Hepatocyte (in vitro differentiated cells): ENCODE results near the gene MYBPC1. TPM values are rescaled to one million over a fixed set of nuclear protein-coding genes. Genes with fewer than 3 reads are reported as not detected.
A peak's percentile ranks its signal among the peaks of the same experiment; 100 is the strongest.

Experiments
- DNase-seq: peaks from one replicate; pipeline ENCODE4 v3.0.0-alpha.2; 2016; ENCODE audit warnings: low spot score
- H2AFZ ChIP-seq: fragments of 200-600 bp; sonication (generic); 2 replicates; pipeline ENCODE4 v1.6.0; 2016; ENCODE audit warnings: antibody characterized with exemption, mild to moderate bottlenecking
- H3K27ac ChIP-seq: fragments of 200-600 bp; sonication (generic); 2 replicates; pipeline ENCODE4 v1.5.1; 2016; ENCODE audit warnings: mild to moderate bottlenecking
- H3K27me3 ChIP-seq: fragments of 200-600 bp; sonication (generic); 2 replicates; pipeline ENCODE4 v1.6.1; 2016
- H3K36me3 ChIP-seq: fragments of 200-600 bp; sonication (generic); replicated peaks from 2 replicates; pipeline ENCODE4 v1.5.1; 2016; ENCODE audit warnings: low read depth; ENCODE audit not compliant: insufficient read depth
- H3K4me1 ChIP-seq: fragments of 200-600 bp; sonication (generic); 2 replicates; pipeline ENCODE4 v1.5.1; 2016; ENCODE audit warnings: mild to moderate bottlenecking, moderate library complexity; ENCODE audit not compliant: insufficient read depth
- H3K4me2 ChIP-seq: fragments of 200-600 bp; sonication (generic); 2 replicates; pipeline ENCODE4 v1.6.0; 2016
- H3K4me3 ChIP-seq: fragments of 200-600 bp; sonication (generic); 2 replicates; pipeline ENCODE4 v1.5.1; 2016; ENCODE audit warnings: mild to moderate bottlenecking
- H3K79me2 ChIP-seq: fragments of 200-600 bp; sonication (generic); 2 replicates; pipeline ENCODE4 v1.6.0; 2017; ENCODE audit warnings: mild to moderate bottlenecking
- H3K9me2 ChIP-seq: fragments of 200-600 bp; sonication (generic); replicated peaks from 2 replicates; pipeline ENCODE4 v1.6.0; 2017; ENCODE audit warnings: mild to moderate bottlenecking; ENCODE audit not compliant: insufficient read depth
- H3K9me3 ChIP-seq: fragments of 200-600 bp; sonication (generic); 2 replicates; pipeline ENCODE4 v1.5.1; 2016; ENCODE audit warnings: low read depth, mild to moderate bottlenecking
- H4K20me1 ChIP-seq: fragments of 200-600 bp; sonication (generic); 2 replicates; pipeline ENCODE4 v1.6.0; 2016; ENCODE audit warnings: mild to moderate bottlenecking; ENCODE audit not compliant: insufficient read depth, poor library complexity, severe bottlenecking
- EZH2 ChIP-seq: fragments of 200-600 bp; sonication (generic); IDR thresholded peaks from 2 replicates; pipeline ENCODE4 v1.6.1; 2016; ENCODE audit warnings: antibody characterized with exemption, mild to moderate bottlenecking, borderline replicate concordance
- EZH2phosphoT487 ChIP-seq: fragments of 200-600 bp; sonication (generic); IDR thresholded peaks from one replicate; pipeline ENCODE4 v1.6.1; 2018; ENCODE audit warnings: antibody characterized with exemption, mild to moderate bottlenecking, low read depth, moderate library complexity; ENCODE audit not compliant: unreplicated experiment, severe bottlenecking
- WGBS: methylation state at CpG from one replicate; pipeline ENCODE4 v1.1.6; 2016; ENCODE audit warnings: low lambda C conversion rate; ENCODE audit errors: missing lambda C conversion rate; 5-methylcytosine and 5-hydroxymethylcytosine counted together
- polyA plus RNA-seq: library from polyadenylated mRNA; unstranded; fragments of >200 nt; fragmentation: Nextera tagmentation; extraction: Ambion mirVana; gene quantifications from 2 replicates; pipeline ENCODE4 v1.2.1, GENCODE V29; 2016
- total RNA-seq: library from RNA; depleted of rRNA; stranded (reverse); fragments of >200 nt; gene quantifications from 2 replicates; pipeline ENCODE4 v1.2.3, GENCODE V29; 2014
- TF ChIP-seq, protein P1 (sequence below): fragments of 200-600 bp; sonication (generic); IDR thresholded peaks from 2 replicates; pipeline ENCODE4 v1.5.1; 2016; ENCODE audit warnings: antibody characterized with exemption, mild to moderate bottlenecking; ENCODE audit not compliant: poor library complexity

Gene MYBPC1
- total and polyA plus RNA-seq, 2 experiments from 2014 or later = 1.7 to 3.4 TPM

- Histone ChIP-seq H3K79me2 (peaks cover 86% of the 10 kb centered on the region), H3K9me2 (no peaks in the 10 kb centered on the region), H3K9me3 (no peaks in the 10 kb centered on the region), H3K4me1 (peaks cover 17% of the 10 kb centered on the region), H3K4me2 (peak overlapping the region; percentile 55), H4K20me1 (peaks cover 5% of the 10 kb centered on the region), H3K36me3 (no peaks in the 10 kb centered on the region), H2AFZ (no peak overlapping the region), H3K4me3 (no peak overlapping the region), H3K27me3 (no peaks in the 10 kb centered on the region), H3K27ac (peak overlapping the region; percentile 63)
- WGBS = 74% methylated on average over 2 of the region's 2 CpGs
- TF ChIP-seq EZH2 (no peak), EZH2phosphoT487 (no peak)
- TF ChIP-seq, protein P1, sequence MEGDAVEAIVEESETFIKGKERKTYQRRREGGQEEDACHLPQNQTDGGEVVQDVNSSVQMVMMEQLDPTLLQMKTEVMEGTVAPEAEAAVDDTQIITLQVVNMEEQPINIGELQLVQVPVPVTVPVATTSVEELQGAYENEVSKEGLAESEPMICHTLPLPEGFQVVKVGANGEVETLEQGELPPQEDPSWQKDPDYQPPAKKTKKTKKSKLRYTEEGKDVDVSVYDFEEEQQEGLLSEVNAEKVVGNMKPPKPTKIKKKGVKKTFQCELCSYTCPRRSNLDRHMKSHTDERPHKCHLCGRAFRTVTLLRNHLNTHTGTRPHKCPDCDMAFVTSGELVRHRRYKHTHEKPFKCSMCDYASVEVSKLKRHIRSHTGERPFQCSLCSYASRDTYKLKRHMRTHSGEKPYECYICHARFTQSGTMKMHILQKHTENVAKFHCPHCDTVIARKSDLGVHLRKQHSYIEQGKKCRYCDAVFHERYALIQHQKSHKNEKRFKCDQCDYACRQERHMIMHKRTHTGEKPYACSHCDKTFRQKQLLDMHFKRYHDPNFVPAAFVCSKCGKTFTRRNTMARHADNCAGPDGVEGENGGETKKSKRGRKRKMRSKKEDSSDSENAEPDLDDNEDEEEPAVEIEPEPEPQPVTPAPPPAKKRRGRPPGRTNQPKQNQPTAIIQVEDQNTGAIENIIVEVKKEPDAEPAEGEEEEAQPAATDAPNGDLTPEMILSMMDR = no peak
- DNase-seq = no peak
Measured at GRCh38 chr12:101713930-101714329, 119.2 kb downstream of the MYBPC1 start.

GRCh38 chr12:101714877-101715444, 120.2 kb downstream of the MYBPC1 start:
- peaks cover 75% of the 10 kb centered on the region for H3K79me2 ChIP-seq
- H3K9me3 ChIP-seq = no peaks in the 10 kb centered on the region
- no peak for DNase-seq
- TF ChIP-seq EZH2 = no peak
- TF ChIP-seq, protein P1 = no peak
- H3K4me3 ChIP-seq = no peak overlapping the region
- no peaks in the 10 kb centered on the region for H3K9me2 ChIP-seq
- H3K4me2 ChIP-seq = peak overlapping the region; percentile 55
- no peak overlapping the region for H2AFZ ChIP-seq
- peaks cover 5% of the 10 kb centered on the region for H4K20me1 ChIP-seq
- peaks cover 17% of the 10 kb centered on the region for H3K4me1 ChIP-seq
- WGBS = 82% methylated on average over 3 of the region's 3 CpGs
- H3K36me3 ChIP-seq = no peaks in the 10 kb centered on the region
- H3K27ac ChIP-seq = peak overlapping the region; percentile 9
- H3K27me3 ChIP-seq = no peaks in the 10 kb centered on the region

DNA sequence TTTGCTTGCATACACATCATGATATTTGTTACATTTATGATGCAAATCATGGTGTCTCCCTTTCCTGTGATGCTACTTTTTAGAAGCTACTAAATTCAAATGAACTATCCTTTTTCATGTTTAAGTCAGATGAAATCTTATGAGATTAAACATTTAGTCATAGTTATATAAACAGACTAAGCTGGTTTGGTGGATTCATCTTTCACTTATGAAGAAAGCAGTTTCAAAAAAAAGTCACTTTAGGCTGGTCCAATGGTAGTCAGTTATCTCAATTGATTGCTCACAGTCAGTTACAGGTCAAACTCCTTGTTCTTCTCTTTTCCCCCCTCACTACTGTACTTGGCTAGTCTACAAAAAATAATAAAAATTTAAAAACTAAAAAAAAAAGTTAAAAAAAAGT, 124.8 kb downstream of the MYBPC1 start:
- Histone ChIP-seq H3K79me2 (peaks cover 44% of the 10 kb centered on the region), H4K20me1 (no peaks in the 10 kb centered on the region), H3K9me2 (no peaks in the 10 kb centered on the region), H3K27me3 (no peaks in the 10 kb centered on the region), H3K4me2 (no peak overlapping the region), H3K4me1 (no peaks in the 10 kb centered on the region), H3K27ac (no peak overlapping the region), H2AFZ (no peak overlapping the region), H3K36me3 (no peaks in the 10 kb centered on the region), H3K4me3 (no peak overlapping the region), H3K9me3 (no peaks in the 10 kb centered on the region)
- TF ChIP-seq EZH2phosphoT487 = no peak
- TF ChIP-seq, protein P1 = no peak
- no peak for TF ChIP-seq EZH2
- DNase-seq = no peak

GRCh38 chr12:101720118-101720517, 125.3 kb downstream of the MYBPC1 start:
- no peak overlapping the region for H3K4me2 ChIP-seq
- no peaks in the 10 kb centered on the region for H3K27me3 ChIP-seq
- H3K4me3 ChIP-seq = no peak overlapping the region
- no peaks in the 10 kb centered on the region for H3K36me3 ChIP-seq
- TF ChIP-seq, protein P1 = no peak
- no peak for TF ChIP-seq EZH2
- H3K4me1 ChIP-seq = no peaks in the 10 kb centered on the region
- peaks cover 38% of the 10 kb centered on the region for H3K79me2 ChIP-seq
- no peaks in the 10 kb centered on the region for H3K9me3 ChIP-seq
- no peaks in the 10 kb centered on the region for H4K20me1 ChIP-seq
- no peak overlapping the region for H3K27ac ChIP-seq
- no peaks in the 10 kb centered on the region for H3K9me2 ChIP-seq
- H2AFZ ChIP-seq = no peak overlapping the region
- no peak for DNase-seq
